Stomach (tissue), 9 donors: ENCODE data around the gene PPP1R1C. TPM values are rescaled to one million over a fixed set of nuclear protein-coding genes. Genes with fewer than 3 reads are reported as not detected.

Experiments used
- DNase-seq, 2 donors: peaks; one replicate each; pipeline versions ENCODE4 v3.0.0 to v3.0.0-alpha.2; 2013 to 2019
- H3K27ac ChIP-seq, 5 donors: fragments of 200-600 bp in 4 of 5; sonication (generic) in 4 of 5; one replicate each; pipeline ENCODE4 v1.5.1; 2013 to 2019; ENCODE audit warnings: mild to moderate bottlenecking in 1 of 5, moderate library complexity in 1 of 5
- H3K27me3 ChIP-seq, 3 donors: fragments of 200-600 bp; sonication (generic); one replicate each; pipeline ENCODE4 v1.5.1; 2017 to 2019; ENCODE audit warnings: mixed run types in 1 of 3
- H3K36me3 ChIP-seq, 4 donors: fragments of 200-600 bp; sonication (generic); 1 replicate in 3 of 4; 2 replicates in 1 of 4; pipeline ENCODE4 v1.5.1; 2016 to 2019
- H3K4me1 ChIP-seq, 4 donors: fragments of 200-600 bp; sonication (generic); one replicate each; pipeline ENCODE4 v1.5.1; 2016 to 2019
- H3K4me3 ChIP-seq, 4 donors: fragments of 200-600 bp; sonication (generic) in 3 of 4; one replicate each; pipeline ENCODE4 v1.5.1; 2016 to 2019; ENCODE audit warnings: mild to moderate bottlenecking in 1 of 4
- H3K9me3 ChIP-seq, 4 donors: fragments of 200-600 bp; sonication (generic); one replicate each; pipeline ENCODE4 v1.5.1; 2016 to 2019
- CTCF ChIP-seq, 7 experiments: fragments of 450-650 bp in 4 of 7; fragments of 200-600 bp in 3 of 7; sonication (generic) in 3 of 7; IDR thresholded peaks; one replicate each; pipeline ENCODE4 v1.5.1; 2016 to 2019; ENCODE audit warnings: antibody characterized with exemption in 7 of 7, control low read depth in 2 of 7, mild to moderate bottlenecking in 1 of 7
- EP300 ChIP-seq: sonication (generic); formaldehyde crosslinking; IDR thresholded peaks from one replicate; pipeline ENCODE4 v1.6.1; 2017; ENCODE audit warnings: antibody characterized with exemption
- POLR2A ChIP-seq, 4 donors: fragments of 450-650 bp; IDR thresholded peaks; one replicate each; pipeline ENCODE4 v1.6.1; 2016; ENCODE audit warnings: antibody characterized with exemption in 4 of 4, control low read depth in 2 of 4, mild to moderate bottlenecking in 1 of 4, moderate library complexity in 1 of 4
- POLR2AphosphoS5 ChIP-seq, 3 donors: sonication (generic); formaldehyde crosslinking; IDR thresholded peaks; one replicate each; pipeline ENCODE4 v1.6.1; 2016; ENCODE audit warnings: antibody characterized with exemption in 3 of 3
- whole genome bisulfite sequencing, 5 donors: extraction: QIAGEN DNeasy Blood & Tissue Kit in 3 of 5; methylation state at CpG; one replicate each; pipeline versions ENCODE4 v1.1.5 to v1.1.7; 2013 to 2018; 5-methylcytosine and 5-hydroxymethylcytosine counted together
- intact Hi-C: fragments of 100-400 bp; cut with DNase I; formaldehyde crosslinking; loops from one replicate; pipeline ENCODE4 v1.15.1; 2023; ENCODE audit warnings: low total_unique reads
- polyA plus RNA-seq, 3 donors: library from polyadenylated mRNA; stranded (reverse); fragments of 200-250 nt; gene quantifications; one replicate each; pipeline ENCODE4 v1.2.3, GENCODE V29; 2013
- total RNA-seq, 5 donors: library from RNA; depleted of rRNA; stranded (reverse); fragments of >200 nt; gene quantifications; one replicate each; pipeline versions ENCODE4 v1.1.0 to v1.2.3, GENCODE V29; 2014 to 2016
- donor health status: healthy with polysubstance abuse.
- donor health status: Bipolar disorder and iron deficiency.
- donor health status: healthy.

PPP1R1C gene
- total and polyA plus RNA-seq, 8 donors, result 1.6 to 10.4 (median 3.9) TPM; not detected in 4

- H3K4me1 ChIP-seq, result peaks cover 0 to 6% (median 0%) of the 10 kb centered on the region in 4 donors
- intact Hi-C loops, result no loop called here
Observed at GRCh38 chr2:182128821-182129707, 143.4 kb downstream of the PPP1R1C start.

GRCh38 chr2:182132605-182133004 lies 147.0 kb downstream of the PPP1R1C start:
- H3K4me1 ChIP-seq, result peaks cover 0 to 6% (median 0%) of the 10 kb centered on the region in 4 donors
- peak in 1 of 2 donors; percentile 20 for DNase-seq
- TF ChIP-seq EP300 (no peak), CTCF (IDR thresholded peaks at IDR 0.05) (no peak), POLR2AphosphoS5 (IDR thresholded peaks at IDR 0.05) (no peak), POLR2A (IDR thresholded peaks at IDR 0.05) (no peak)
- intact Hi-C loops, result no loop called here
- no peaks in the 10 kb centered on the region for H3K27me3 ChIP-seq
- no peak overlapping the region for H3K4me3 ChIP-seq
- H3K36me3 ChIP-seq, result no peaks in the 10 kb centered on the region
- no peak overlapping the region for H3K27ac ChIP-seq
- no peaks in the 10 kb centered on the region for H3K9me3 ChIP-seq

More at GRCh38 chr2:182128821-182129707, 143.4 kb downstream of the PPP1R1C start:
- Histone ChIP-seq H3K36me3 (no peaks in the 10 kb centered on the region), H3K27me3 (no peaks in the 10 kb centered on the region), H3K9me3 (no peaks in the 10 kb centered on the region), H3K27ac (no peak overlapping the region), H3K4me3 (no peak overlapping the region)
- TF ChIP-seq CTCF (IDR thresholded peaks at IDR 0.05) (no peak), POLR2A (IDR thresholded peaks at IDR 0.05) (no peak), POLR2AphosphoS5 (IDR thresholded peaks at IDR 0.05) (no peak), EP300 (no peak)
- WGBS, 5 donors, result 11 to 32% (median 25%) methylated on average over 3 of the region's 3 CpGs
- DNase-seq, result no peak

GRCh38 chr2:182133195-182133891 lies 147.7 kb downstream of the PPP1R1C start:
- Histone ChIP-seq H3K4me3 (no peak overlapping the region), H3K27ac (no peak overlapping the region), H3K27me3 (no peaks in the 10 kb centered on the region), H3K9me3 (no peaks in the 10 kb centered on the region), H3K4me1 (peaks cover 0 to 6% (median 0%) of the 10 kb centered on the region in 4 donors), H3K36me3 (no peaks in the 10 kb centered on the region)
- WGBS, 5 donors, result 37 to 67% (median 58%) methylated on average over 1 of the region's 1 CpG
- TF ChIP-seq CTCF (IDR thresholded peaks at IDR 0.05) (no peak), POLR2A (IDR thresholded peaks at IDR 0.05) (no peak), POLR2AphosphoS5 (IDR thresholded peaks at IDR 0.05) (no peak), EP300 (no peak)
- no peak for DNase-seq
- intact Hi-C loops, result no loop called here

GRCh38 chr2:182134201-182134600 lies 148.5 kb downstream of the PPP1R1C start:
- Histone ChIP-seq H3K36me3 (no peaks in the 10 kb centered on the region), H3K4me1 (no peaks in the 10 kb centered on the region), H3K9me3 (no peaks in the 10 kb centered on the region), H3K27me3 (no peaks in the 10 kb centered on the region), H3K27ac (no peak overlapping the region), H3K4me3 (no peak overlapping the region)
- intact Hi-C loops, result no loop called here
- DNase-seq, result no peak
- TF ChIP-seq CTCF (IDR thresholded peaks at IDR 0.05), result no peak
- WGBS, 5 donors, result 35 to 57% (median 46%) methylated on average over 1 of the region's 1 CpG
